ENCODE data around the gene LMLN.
A peak's percentile ranks its signal among the peaks of the same experiment; 100 is the strongest.
"Not testable (repeated sequence)": the region's sequence is repeated elsewhere in the genome, so short reads cannot be mapped to it uniquely, and the experiment has no call there.

LMLN gene

GRCh38 chr3:197959891-197960693, at the start of gene LMLN:
LMLN (plus strand) TSS chr3:197960217; CDS start chr3:197960246, 29 bp downstream.
- Histone ChIP-seq H3K4me1 (ENCODE audit: low read length) (peaks cover 14% of the 10 kb centered on the region), H3K9ac (ENCODE audit: low read length) (peak within 1 kb of the TSS; percentile 65), H3K36me3 (replicated peaks; ENCODE audit: low read depth, low read length) (peaks cover 20% of the 10 kb centered on the region), H2AFZ (ENCODE audit: low read depth, low read length) (peak within 1 kb of the TSS; percentile 76), H3K9me3 (ENCODE audit: insufficient read depth, low read length) (no peaks in the 10 kb centered on the region), H3K79me2 (ENCODE audit: low read length) (no peaks in the 10 kb centered on the region), H3K27ac (ENCODE audit: low read length) (peak within 1 kb of the TSS; percentile 22; the same call in 1 of the 2 replicates), H3K27me3 (ENCODE audit: low read depth, low read length) (no peaks in the 10 kb centered on the region), H4K20me1 (ENCODE audit: insufficient read depth, low read length) (0 out of 2 replicates have a peak, but pooled peaks cover 5% of the 10 kb centered on the region), H3K4me3 (ENCODE audit: low read length) (peak within 1 kb of the TSS; percentile 85), H3K4me2 (ENCODE audit: low read length) (peak within 1 kb of the TSS; percentile 96)
- TF ChIP-seq, protein P1, sequence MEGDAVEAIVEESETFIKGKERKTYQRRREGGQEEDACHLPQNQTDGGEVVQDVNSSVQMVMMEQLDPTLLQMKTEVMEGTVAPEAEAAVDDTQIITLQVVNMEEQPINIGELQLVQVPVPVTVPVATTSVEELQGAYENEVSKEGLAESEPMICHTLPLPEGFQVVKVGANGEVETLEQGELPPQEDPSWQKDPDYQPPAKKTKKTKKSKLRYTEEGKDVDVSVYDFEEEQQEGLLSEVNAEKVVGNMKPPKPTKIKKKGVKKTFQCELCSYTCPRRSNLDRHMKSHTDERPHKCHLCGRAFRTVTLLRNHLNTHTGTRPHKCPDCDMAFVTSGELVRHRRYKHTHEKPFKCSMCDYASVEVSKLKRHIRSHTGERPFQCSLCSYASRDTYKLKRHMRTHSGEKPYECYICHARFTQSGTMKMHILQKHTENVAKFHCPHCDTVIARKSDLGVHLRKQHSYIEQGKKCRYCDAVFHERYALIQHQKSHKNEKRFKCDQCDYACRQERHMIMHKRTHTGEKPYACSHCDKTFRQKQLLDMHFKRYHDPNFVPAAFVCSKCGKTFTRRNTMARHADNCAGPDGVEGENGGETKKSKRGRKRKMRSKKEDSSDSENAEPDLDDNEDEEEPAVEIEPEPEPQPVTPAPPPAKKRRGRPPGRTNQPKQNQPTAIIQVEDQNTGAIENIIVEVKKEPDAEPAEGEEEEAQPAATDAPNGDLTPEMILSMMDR (IDR thresholded peaks at IDR 0.05; ENCODE audit: low read depth, low read length) = no peak
- no peak for TF ChIP-seq EZH2phosphoT487 (IDR thresholded peaks at IDR 0.05; ENCODE audit: low read depth)

DNA sequence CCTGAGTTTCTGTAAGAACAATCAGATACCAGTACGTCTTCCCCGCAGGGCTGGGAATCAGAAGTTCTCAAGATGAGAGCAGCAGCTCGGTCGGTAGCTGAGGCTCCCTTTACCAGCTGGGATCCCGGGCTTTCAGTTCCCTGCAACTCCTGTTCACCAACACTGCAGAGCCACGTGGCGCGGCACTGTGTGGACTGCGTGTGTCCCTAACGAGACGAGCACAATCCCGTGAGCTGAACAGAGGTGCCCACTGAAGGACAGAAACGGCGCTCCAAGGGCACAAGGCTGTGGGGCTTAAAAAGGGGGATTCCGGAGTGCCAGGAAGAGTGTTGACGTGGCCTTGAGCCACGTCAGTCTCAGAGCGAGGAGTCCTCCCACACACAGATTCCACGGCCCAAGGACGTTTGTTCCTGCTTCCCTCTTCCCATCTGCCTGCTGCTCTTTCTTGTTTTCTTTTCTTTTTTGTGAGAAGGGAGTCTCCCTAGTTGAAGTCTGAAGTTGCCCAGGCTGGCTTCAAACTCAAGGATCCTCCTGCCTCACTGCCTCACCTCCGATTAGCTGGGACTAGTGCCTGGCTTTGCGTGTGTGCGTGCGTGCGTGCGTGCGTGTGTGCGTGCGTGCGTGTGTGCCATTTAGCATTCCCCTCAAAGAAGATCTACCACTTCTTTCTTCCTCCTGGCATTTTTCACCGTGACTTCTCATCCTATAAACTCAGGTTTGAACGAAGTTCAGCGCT, 47.1 kb upstream of the LMLN start:
- no peaks in the 10 kb centered on the region for H4K20me1 ChIP-seq (ENCODE audit: insufficient read depth, low read length)
- H2AFZ ChIP-seq (ENCODE audit: low read depth, low read length) = no peak overlapping the region
- H3K4me3 ChIP-seq (ENCODE audit: low read length) = no peak overlapping the region
- H3K27ac ChIP-seq (ENCODE audit: low read length) = no peak overlapping the region
- H3K9me3 ChIP-seq (ENCODE audit: insufficient read depth, low read length) = no peaks in the 10 kb centered on the region
- H3K9ac ChIP-seq (ENCODE audit: low read length) = no peak overlapping the region
- no peaks in the 10 kb centered on the region for H3K79me2 ChIP-seq (ENCODE audit: low read length)
- no peak for TF ChIP-seq EZH2phosphoT487 (IDR thresholded peaks at IDR 0.05; ENCODE audit: low read depth)
- TF ChIP-seq, protein P1 (IDR thresholded peaks at IDR 0.05; ENCODE audit: low read depth, low read length) = no peak
- H3K4me2 ChIP-seq (ENCODE audit: low read length) = no peak overlapping the region
- H3K36me3 ChIP-seq (replicated peaks; ENCODE audit: low read depth, low read length) = no peaks in the 10 kb centered on the region
- H3K27me3 ChIP-seq (ENCODE audit: low read depth, low read length) = no peaks in the 10 kb centered on the region
- H3K4me1 ChIP-seq (ENCODE audit: low read length) = no peaks in the 10 kb centered on the region

- no peak for TF ChIP-seq EZH2phosphoT487 (IDR thresholded peaks at IDR 0.05; ENCODE audit: low read depth)
- TF ChIP-seq, protein P1 (IDR thresholded peaks at IDR 0.05; ENCODE audit: low read depth, low read length) = no peak
- Histone ChIP-seq H4K20me1 (ENCODE audit: insufficient read depth, low read length) (no peaks in the 10 kb centered on the region), H3K9ac (ENCODE audit: low read length) (no peak overlapping the region), H3K4me2 (ENCODE audit: low read length) (no peak overlapping the region), H3K36me3 (replicated peaks; ENCODE audit: low read depth, low read length) (no peaks in the 10 kb centered on the region), H3K4me1 (ENCODE audit: low read length) (no peaks in the 10 kb centered on the region), H3K9me3 (ENCODE audit: insufficient read depth, low read length) (no peaks in the 10 kb centered on the region), H3K27me3 (ENCODE audit: low read depth, low read length) (no peaks in the 10 kb centered on the region), H3K27ac (ENCODE audit: low read length) (no peak overlapping the region), H3K79me2 (ENCODE audit: low read length) (no peaks in the 10 kb centered on the region), H3K4me3 (ENCODE audit: low read length) (no peak overlapping the region), H2AFZ (ENCODE audit: low read depth, low read length) (no peak overlapping the region)
These were observed 46.2 kb upstream of the LMLN start for GRCh38 chr3:197913641-197914380.

- not testable (repeated sequence) for H3K79me2 ChIP-seq (ENCODE audit: low read length); H3K9ac ChIP-seq (ENCODE audit: low read length); H3K9me3 ChIP-seq (ENCODE audit: insufficient read depth, low read length); H3K27me3 ChIP-seq (ENCODE audit: low read depth, low read length); H2AFZ ChIP-seq (ENCODE audit: low read depth, low read length); H4K20me1 ChIP-seq (ENCODE audit: insufficient read depth, low read length); H3K36me3 ChIP-seq (replicated peaks; ENCODE audit: low read depth, low read length)
- Histone ChIP-seq H3K4me1 (ENCODE audit: low read length) (peaks cover 15% of the 10 kb centered on the region), H3K4me2 (ENCODE audit: low read length) (peak overlapping the region; percentile 40; the same call in 1 of the 2 replicates), H3K4me3 (ENCODE audit: low read length) (peak overlapping the region; percentile 3; the same call in 1 of the 2 replicates), H3K27ac (ENCODE audit: low read length) (peak overlapping the region; percentile 62)
These were observed 38.4 kb upstream of the LMLN start for GRCh38 chr3:197921429-197922275.

All from OCI-LY3 (cell line).